Lower leg skin (tissue), 4 donors: ENCODE data around the gene IL18RAP. TPM values are rescaled to one million over a fixed set of nuclear protein-coding genes. Genes with fewer than 3 reads are reported as not detected.

Source experiments
- DNase-seq, 2 donors: peaks; one replicate each; pipeline ENCODE4 v3.0.0-alpha.2; 2019; ENCODE audit warnings: low spot score in 2 of 2
- H3K4me3 ChIP-seq: fragments of 200-600 bp; sonication (generic); 2 replicates; pipeline ENCODE4 v1.5.1; 2017; ENCODE audit warnings: mild to moderate bottlenecking, low read depth; ENCODE audit not compliant: poor library complexity, severe bottlenecking
- POLR2A ChIP-seq, 2 donors: fragments of 450-650 bp; IDR thresholded peaks; one replicate each; pipeline ENCODE4 v1.6.1; 2016 to 2017; ENCODE audit warnings: antibody characterized with exemption in 2 of 2, mild to moderate bottlenecking in 1 of 2, moderate library complexity in 1 of 2
- WGBS, 2 donors: methylation state at CpG; one replicate each; pipeline ENCODE4 v1.1.5; 2018; 5-methylcytosine and 5-hydroxymethylcytosine counted together
- intact Hi-C: fragments of 100-400 bp; cut with DNase I; formaldehyde crosslinking; loops from one replicate; pipeline ENCODE4 v1.15.0; 2023; ENCODE audit warnings: low total_unique reads
- total RNA-seq, 4 donors: library from RNA; depleted of rRNA; stranded (reverse); fragments of >200 nt; gene quantifications; one replicate each; pipeline ENCODE4 v1.1.0, GENCODE V29; 2016
- TF ChIP-seq, protein P1 (sequence below), 3 donors: fragments of 450-650 bp; IDR thresholded peaks; one replicate each; pipeline ENCODE4 v1.5.1; 2016; ENCODE audit warnings: antibody characterized with exemption in 3 of 3, mild to moderate bottlenecking in 3 of 3, moderate library complexity in 2 of 3

Gene IL18RAP
- total RNA-seq, 4 donors from 2014 or later, result 0.21 to 0.39 (median 0.23) TPM; not detected in 1

DNA sequence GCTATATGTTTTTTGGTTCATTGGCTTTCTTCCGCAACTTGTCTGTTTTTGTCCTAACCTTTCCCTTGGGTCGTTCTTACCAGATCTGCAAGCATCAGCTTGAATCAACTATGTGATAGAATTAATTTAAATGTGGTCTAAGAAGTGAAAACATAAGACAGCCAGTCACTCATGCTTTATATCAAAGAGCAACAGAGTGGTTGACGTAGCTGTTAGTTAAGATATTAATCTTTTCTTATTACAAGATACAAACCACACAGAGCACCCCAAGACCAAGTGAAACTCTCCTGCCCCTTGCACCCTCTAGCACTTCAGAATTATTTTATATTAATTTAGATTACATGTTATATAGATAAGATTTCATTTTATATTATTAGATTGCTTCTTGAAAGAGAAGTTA lies 15.2 kb downstream of the IL18RAP start:
- intact Hi-C loops, result no loop called here
- TF ChIP-seq POLR2A (IDR thresholded peaks at IDR 0.05), result no peak
- TF ChIP-seq, protein P1, sequence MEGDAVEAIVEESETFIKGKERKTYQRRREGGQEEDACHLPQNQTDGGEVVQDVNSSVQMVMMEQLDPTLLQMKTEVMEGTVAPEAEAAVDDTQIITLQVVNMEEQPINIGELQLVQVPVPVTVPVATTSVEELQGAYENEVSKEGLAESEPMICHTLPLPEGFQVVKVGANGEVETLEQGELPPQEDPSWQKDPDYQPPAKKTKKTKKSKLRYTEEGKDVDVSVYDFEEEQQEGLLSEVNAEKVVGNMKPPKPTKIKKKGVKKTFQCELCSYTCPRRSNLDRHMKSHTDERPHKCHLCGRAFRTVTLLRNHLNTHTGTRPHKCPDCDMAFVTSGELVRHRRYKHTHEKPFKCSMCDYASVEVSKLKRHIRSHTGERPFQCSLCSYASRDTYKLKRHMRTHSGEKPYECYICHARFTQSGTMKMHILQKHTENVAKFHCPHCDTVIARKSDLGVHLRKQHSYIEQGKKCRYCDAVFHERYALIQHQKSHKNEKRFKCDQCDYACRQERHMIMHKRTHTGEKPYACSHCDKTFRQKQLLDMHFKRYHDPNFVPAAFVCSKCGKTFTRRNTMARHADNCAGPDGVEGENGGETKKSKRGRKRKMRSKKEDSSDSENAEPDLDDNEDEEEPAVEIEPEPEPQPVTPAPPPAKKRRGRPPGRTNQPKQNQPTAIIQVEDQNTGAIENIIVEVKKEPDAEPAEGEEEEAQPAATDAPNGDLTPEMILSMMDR (IDR thresholded peaks at IDR 0.05), result no peak

DNA sequence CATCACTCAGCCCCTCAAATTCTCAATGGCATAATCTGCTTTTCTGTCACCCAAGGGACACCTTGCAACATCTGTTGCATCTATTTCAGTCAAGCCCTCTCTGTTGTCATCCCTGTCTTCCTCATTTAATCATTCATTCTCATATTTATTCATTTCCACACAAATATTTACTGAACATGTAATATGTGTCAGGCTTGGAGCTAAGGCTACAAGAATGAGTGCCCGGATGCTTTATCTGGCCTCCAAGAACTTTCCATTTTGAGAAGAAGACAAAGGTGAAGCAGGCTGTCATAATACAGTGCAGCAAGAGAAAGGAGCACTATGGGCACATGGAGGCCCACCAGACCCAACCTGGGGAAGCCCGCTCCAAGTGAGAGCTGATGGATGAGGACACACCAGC lies 15.6 kb downstream of the IL18RAP start:
- WGBS, 2 donors, result 95 to 98% methylated on average over 2 of the region's 2 CpGs

More for the DNA sequence above, 15.2 kb downstream of the IL18RAP start:
- H3K4me3 ChIP-seq, result no peak overlapping the region
- 74 to 79% methylated on average over 3 of the region's 3 CpGs for WGBS, 2 donors
- no peak for DNase-seq

DNA sequence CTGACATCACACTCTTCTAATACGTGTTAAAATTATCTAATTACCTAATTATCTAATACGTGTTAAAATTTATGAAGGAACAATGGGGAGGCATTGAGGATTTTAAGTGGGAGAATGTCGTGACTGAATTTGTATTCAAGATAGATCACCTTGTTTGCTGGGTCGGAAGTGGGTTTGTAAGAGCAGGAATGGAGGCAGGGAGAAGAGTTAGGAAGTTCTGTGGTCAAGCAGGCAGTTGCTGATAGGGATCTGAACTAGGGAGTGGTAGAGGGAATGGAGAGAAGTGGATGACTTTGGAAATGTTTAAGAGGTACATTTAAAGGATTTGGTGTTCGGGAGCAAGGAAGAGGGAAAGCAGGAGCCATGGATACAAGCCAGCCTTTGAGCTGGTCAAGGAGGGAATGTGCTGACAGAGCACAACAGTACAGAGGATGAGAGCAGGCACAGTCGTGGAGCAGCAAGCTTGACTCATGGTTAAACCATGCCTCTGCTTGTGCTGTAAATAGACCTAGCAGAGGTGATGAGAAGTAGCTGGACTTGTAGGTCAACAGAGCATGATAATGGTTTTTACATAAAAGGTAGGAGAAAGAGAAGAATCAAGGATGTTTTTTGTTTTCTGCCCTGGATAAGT lies 16.2 kb downstream of the IL18RAP start:
- TF ChIP-seq, protein P1 (IDR thresholded peaks at IDR 0.05), result no peak
- no peak for TF ChIP-seq POLR2A (IDR thresholded peaks at IDR 0.05)
- DNase-seq, result no peak
- 59 to 68% methylated on average over 6 of the region's 6 CpGs for WGBS, 2 donors
- intact Hi-C loops, result no loop called here
- no peak overlapping the region for H3K4me3 ChIP-seq

More for the DNA sequence above, 15.6 kb downstream of the IL18RAP start:
- TF ChIP-seq, protein P1 (IDR thresholded peaks at IDR 0.05), result no peak
- no peak for TF ChIP-seq POLR2A (IDR thresholded peaks at IDR 0.05)
- no peak for DNase-seq
- H3K4me3 ChIP-seq, result no peak overlapping the region
- intact Hi-C loops, result no loop called here

DNA sequence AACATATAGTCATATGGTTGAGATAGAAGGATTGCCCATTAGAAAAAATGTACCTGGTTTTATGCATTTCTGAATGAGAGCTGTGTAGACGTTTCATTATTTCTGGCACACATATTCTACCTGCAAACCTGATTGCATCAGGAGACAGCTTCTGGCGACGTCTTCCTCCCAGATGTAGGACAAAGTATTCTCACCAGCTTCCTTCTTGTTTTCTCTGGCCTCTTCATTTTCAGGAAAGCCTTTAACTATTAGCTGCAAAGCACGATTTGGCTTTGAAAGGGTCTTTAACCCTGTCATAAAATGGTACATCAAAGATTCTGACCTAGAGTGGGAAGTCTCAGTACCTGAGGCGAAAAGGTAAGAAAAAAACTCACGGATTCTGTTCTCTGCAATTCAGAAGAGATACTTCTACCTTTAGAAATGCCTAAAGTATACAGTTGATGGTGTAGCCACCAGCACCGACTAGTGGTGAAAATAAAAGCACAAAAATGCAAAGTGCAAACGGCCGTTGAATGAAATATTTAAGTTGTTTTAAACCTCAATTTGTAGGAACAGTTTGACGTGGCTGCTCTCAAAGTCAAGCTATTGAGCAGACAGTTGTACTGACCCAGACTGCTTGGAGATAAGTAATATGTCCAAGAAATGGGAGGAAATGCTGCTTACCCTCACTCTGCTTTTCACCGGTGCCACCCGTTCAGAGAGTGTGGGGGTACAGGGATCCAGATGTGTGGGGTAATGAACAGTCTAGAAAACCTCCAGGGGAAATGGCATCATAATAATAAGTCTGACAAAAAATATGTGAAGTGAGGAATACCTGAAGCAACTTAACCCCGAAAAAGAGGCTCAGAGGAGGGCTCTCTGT lies 20.2 kb downstream of the IL18RAP start:
- DNase-seq, result no peak
- TF ChIP-seq POLR2A (IDR thresholded peaks at IDR 0.05), result no peak
- TF ChIP-seq, protein P1 (IDR thresholded peaks at IDR 0.05), result no peak
- WGBS, 2 donors, result 24 to 25% methylated on average over 13 of the region's 13 CpGs
- H3K4me3 ChIP-seq, result no peak overlapping the region
- intact Hi-C loops, result no loop called here

DNA sequence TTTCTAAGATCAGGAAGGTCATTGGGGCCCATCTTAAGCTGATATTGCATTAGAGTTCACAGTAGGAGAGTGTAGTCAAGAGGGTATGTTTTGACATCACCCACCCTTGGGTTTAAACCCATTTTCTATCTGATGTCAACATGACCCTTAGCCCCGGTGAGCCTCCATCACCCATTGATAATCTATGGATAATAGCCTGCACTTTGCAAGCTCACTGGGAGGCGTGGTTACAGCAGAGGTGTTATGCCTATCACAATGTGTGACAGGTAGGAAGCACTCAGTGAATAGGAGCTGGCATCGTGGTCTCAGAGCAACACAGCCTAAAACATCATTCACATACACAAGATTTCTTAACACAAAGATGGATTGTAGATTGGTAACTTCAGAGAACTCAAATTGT lies 21.3 kb downstream of the IL18RAP start:
- TF ChIP-seq POLR2A (IDR thresholded peaks at IDR 0.05), result no peak
- TF ChIP-seq, protein P1 (IDR thresholded peaks at IDR 0.05), result no peak
- 83 to 89% methylated on average over 3 of the region's 3 CpGs for WGBS, 2 donors
- intact Hi-C loops, result no loop called here
- no peak overlapping the region for H3K4me3 ChIP-seq
- no peak for DNase-seq
